DND-41 (cell line): ENCODE measurements around the gene CASS4.

Experiments
- ATAC-seq: fragments of 200-7000 bp; cut with Tn5 transposase; 3 replicates; pipeline ENCODE4 v1.9.1; 2021; ENCODE audit warnings: low read depth; ENCODE audit not compliant: insufficient read depth
- DNase-seq: peaks from one replicate; pipeline ENCODE4 v3.0.0-alpha.2; 2020
- H2AFZ ChIP-seq: 2 replicates; pipeline ENCODE4 v1.6.0; 2012; ENCODE audit warnings: low read depth, low read length
- H3K27ac ChIP-seq: 2 replicates; pipeline ENCODE4 v1.5.1; 2012; ENCODE audit warnings: low read length, inconsistent platforms
- H3K27me3 ChIP-seq: fragments of 200-600 bp; sonication (generic); 2 replicates; pipeline ENCODE4 v1.6.0; 2012; ENCODE audit warnings: low read length, mild to moderate bottlenecking, inconsistent platforms; ENCODE audit not compliant: insufficient read depth, poor library complexity
- H3K36me3 ChIP-seq: 2 replicates; pipeline ENCODE4 v1.5.1; 2012; ENCODE audit warnings: low read length, inconsistent platforms; ENCODE audit not compliant: insufficient read depth
- H3K4me1 ChIP-seq: 2 replicates; pipeline ENCODE4 v1.5.1; 2012; ENCODE audit warnings: mild to moderate bottlenecking, low read length; ENCODE audit not compliant: insufficient read depth
- H3K4me2 ChIP-seq: 2 replicates; pipeline ENCODE4 v1.6.0; 2012; ENCODE audit warnings: mild to moderate bottlenecking, moderate library complexity, low read length, inconsistent platforms; ENCODE audit not compliant: insufficient read depth
- H3K4me3 ChIP-seq, 2 experiments: fragments of 200-600 bp in 1 of 2; shearing (Covaris generic) in 1 of 2; 2 replicates each; pipeline ENCODE4 v1.5.1; 2012 to 2016; ENCODE audit warnings: inconsistent platforms in 2 of 2, low read length in 2 of 2, mild to moderate bottlenecking in 2 of 2, low read depth in 1 of 2, moderate library complexity in 1 of 2
- H3K79me2 ChIP-seq: 2 replicates; pipeline ENCODE4 v1.6.0; 2012; ENCODE audit warnings: low read length, inconsistent platforms; ENCODE audit not compliant: insufficient read depth
- H3K9ac ChIP-seq: 2 replicates; pipeline ENCODE4 v1.6.0; 2012; ENCODE audit warnings: low read depth, mild to moderate bottlenecking, inconsistent platforms, low read length, moderate library complexity
- H3K9me3 ChIP-seq: 2 replicates; pipeline ENCODE4 v1.5.1; 2012; ENCODE audit warnings: low read length, moderate library complexity, mild to moderate bottlenecking, inconsistent platforms; ENCODE audit not compliant: insufficient read depth, severe bottlenecking
- H4K20me1 ChIP-seq: 2 replicates; pipeline ENCODE4 v1.6.0; 2012; ENCODE audit warnings: low read length; ENCODE audit not compliant: insufficient read depth
- EZH2 ChIP-seq: IDR thresholded peaks from 3 replicates; pipeline ENCODE4 v1.6.1; 2012; ENCODE audit warnings: borderline replicate concordance, low read depth, mild to moderate bottlenecking, moderate library complexity, low read length, inconsistent platforms; ENCODE audit not compliant: severe bottlenecking
- TF ChIP-seq, protein P1 (sequence below): IDR thresholded peaks from 2 replicates; pipeline ENCODE4 v1.5.1; 2012; ENCODE audit warnings: borderline replicate concordance, low read length, moderate library complexity, mild to moderate bottlenecking; ENCODE audit not compliant: poor library complexity, severe bottlenecking; ENCODE audit errors: extremely low read depth

Gene CASS4

GRCh38 chr20:56442389-56443365 is 30.6 kb downstream of the CASS4 start:
- no peaks in the 10 kb centered on the region; the same call in 1 of the 2 replicates for H4K20me1 ChIP-seq
- no peak overlapping the region for H3K4me2 ChIP-seq
- H3K4me1 ChIP-seq = peaks cover 8% of the 10 kb centered on the region
- DNase-seq (no peak), ATAC-seq (no peak)
- H3K27me3 ChIP-seq = no peaks in the 10 kb centered on the region
- H3K27ac ChIP-seq = no peak overlapping the region
- no peak overlapping the region for H2AFZ ChIP-seq
- H3K9ac ChIP-seq = no peak overlapping the region
- H3K36me3 ChIP-seq = no peaks in the 10 kb centered on the region
- no peak for TF ChIP-seq EZH2
- TF ChIP-seq, protein P1, sequence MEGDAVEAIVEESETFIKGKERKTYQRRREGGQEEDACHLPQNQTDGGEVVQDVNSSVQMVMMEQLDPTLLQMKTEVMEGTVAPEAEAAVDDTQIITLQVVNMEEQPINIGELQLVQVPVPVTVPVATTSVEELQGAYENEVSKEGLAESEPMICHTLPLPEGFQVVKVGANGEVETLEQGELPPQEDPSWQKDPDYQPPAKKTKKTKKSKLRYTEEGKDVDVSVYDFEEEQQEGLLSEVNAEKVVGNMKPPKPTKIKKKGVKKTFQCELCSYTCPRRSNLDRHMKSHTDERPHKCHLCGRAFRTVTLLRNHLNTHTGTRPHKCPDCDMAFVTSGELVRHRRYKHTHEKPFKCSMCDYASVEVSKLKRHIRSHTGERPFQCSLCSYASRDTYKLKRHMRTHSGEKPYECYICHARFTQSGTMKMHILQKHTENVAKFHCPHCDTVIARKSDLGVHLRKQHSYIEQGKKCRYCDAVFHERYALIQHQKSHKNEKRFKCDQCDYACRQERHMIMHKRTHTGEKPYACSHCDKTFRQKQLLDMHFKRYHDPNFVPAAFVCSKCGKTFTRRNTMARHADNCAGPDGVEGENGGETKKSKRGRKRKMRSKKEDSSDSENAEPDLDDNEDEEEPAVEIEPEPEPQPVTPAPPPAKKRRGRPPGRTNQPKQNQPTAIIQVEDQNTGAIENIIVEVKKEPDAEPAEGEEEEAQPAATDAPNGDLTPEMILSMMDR = no peak
- no peaks in the 10 kb centered on the region for H3K9me3 ChIP-seq
- H3K4me3 ChIP-seq = no peak overlapping the region
- no peaks in the 10 kb centered on the region for H3K79me2 ChIP-seq

DNA sequence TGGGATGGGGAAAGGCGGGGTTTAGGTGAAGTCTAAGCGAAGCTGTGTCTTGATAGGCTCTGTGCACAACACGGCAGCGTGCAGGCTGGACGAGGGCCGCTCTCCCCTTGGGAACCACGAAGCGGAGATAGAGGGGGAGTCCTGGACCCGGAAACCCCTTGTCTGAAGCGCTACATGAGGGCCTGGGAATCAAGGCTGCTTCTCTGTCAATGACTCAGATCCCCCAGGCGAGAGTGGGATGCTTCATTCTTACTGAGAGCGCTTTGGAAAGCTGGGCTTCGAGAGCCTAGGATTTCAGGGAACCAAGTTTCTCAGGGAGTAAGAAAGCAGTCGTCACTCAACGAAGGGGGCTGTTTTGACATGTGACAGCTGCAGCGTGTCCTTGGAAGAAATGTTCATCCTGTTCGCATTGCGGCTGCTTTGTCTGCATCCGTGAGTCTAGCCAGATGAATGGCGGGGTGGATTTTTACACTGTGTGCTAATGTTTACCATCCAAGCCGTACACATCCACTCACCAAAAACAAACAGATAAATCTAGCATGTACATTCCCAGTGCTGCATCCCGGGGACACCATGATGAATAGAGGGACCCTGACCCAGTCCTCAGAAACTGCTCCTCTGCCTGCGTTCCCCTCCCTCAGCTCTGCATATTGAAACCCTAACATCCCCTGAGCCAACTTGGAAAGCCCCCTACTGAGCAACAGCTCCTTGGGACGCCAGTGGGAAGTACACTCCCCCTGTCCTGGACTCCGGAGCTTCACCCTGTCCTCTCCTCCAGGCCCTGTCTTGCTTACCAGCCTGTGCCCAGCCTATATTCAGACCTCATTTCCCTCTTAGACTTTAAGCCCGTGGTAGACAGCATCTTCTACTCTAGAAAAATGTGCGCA is 31.8 kb downstream of the CASS4 start:
- Histone ChIP-seq H3K9ac (no peak overlapping the region), H2AFZ (no peak overlapping the region), H4K20me1 (no peaks in the 10 kb centered on the region; the same call in 1 of the 2 replicates), H3K4me2 (no peak overlapping the region), H3K9me3 (no peaks in the 10 kb centered on the region), H3K4me3 (no peak overlapping the region), H3K27me3 (no peaks in the 10 kb centered on the region), H3K27ac (no peak overlapping the region), H3K79me2 (no peaks in the 10 kb centered on the region), H3K4me1 (peaks cover 8% of the 10 kb centered on the region), H3K36me3 (no peaks in the 10 kb centered on the region)
- ATAC-seq (no peak), DNase-seq (no peak)
- TF ChIP-seq, protein P1 = no peak
- no peak for TF ChIP-seq EZH2

DNA sequence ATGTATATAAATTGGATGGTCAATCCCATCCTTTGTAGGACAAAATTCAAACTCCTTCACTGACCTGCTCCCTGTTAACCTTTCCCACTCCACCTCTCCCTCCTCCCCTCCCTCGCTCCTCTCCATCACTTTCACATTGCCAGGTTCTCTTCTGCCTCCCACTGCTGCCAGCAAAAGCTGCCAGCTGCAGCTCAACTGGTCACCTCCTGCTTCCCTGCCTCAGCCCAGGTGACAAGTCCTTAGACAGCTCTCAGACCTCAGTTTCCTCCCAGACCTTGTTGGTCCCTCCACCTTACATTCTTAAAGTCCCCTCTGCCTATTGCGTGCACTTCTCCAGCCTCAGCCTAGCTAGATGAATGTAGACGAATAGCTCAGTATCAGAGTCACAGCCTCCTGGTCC is 33.1 kb downstream of the CASS4 start:
- H3K36me3 ChIP-seq = no peaks in the 10 kb centered on the region
- DNase-seq = no peak
- no peaks in the 10 kb centered on the region for H3K9me3 ChIP-seq
- no peak for ATAC-seq
- TF ChIP-seq, protein P1 = no peak
- no peak for TF ChIP-seq EZH2
- H3K9ac ChIP-seq = no peak overlapping the region
- no peak overlapping the region for H2AFZ ChIP-seq
- H3K27me3 ChIP-seq = no peaks in the 10 kb centered on the region
- no peaks in the 10 kb centered on the region; the same call in 1 of the 2 replicates for H4K20me1 ChIP-seq
- H3K79me2 ChIP-seq = no peaks in the 10 kb centered on the region
- no peak overlapping the region for H3K4me3 ChIP-seq
- H3K4me2 ChIP-seq = no peak overlapping the region
- H3K27ac ChIP-seq = no peak overlapping the region
- H3K4me1 ChIP-seq = peaks cover 6% of the 10 kb centered on the region
